Stimulated activated CD4-positive, alpha-beta T cell treated with anti-CD3 and anti-CD28 coated beads, Interleukin-12 subunit alpha, Interleukin-12 subunit beta, amount 100 ng/mL, for 48 hours (primary cell): ENCODE results near the gene CNTNAP4.

Experiments
- DNase-seq, 3 donors: peaks; one replicate each; pipeline ENCODE4 v3.0.0-alpha.2; 2020; ENCODE audit warnings: low read depth in 2 of 3, low spot score in 1 of 3

The CNTNAP4 gene

DNA sequence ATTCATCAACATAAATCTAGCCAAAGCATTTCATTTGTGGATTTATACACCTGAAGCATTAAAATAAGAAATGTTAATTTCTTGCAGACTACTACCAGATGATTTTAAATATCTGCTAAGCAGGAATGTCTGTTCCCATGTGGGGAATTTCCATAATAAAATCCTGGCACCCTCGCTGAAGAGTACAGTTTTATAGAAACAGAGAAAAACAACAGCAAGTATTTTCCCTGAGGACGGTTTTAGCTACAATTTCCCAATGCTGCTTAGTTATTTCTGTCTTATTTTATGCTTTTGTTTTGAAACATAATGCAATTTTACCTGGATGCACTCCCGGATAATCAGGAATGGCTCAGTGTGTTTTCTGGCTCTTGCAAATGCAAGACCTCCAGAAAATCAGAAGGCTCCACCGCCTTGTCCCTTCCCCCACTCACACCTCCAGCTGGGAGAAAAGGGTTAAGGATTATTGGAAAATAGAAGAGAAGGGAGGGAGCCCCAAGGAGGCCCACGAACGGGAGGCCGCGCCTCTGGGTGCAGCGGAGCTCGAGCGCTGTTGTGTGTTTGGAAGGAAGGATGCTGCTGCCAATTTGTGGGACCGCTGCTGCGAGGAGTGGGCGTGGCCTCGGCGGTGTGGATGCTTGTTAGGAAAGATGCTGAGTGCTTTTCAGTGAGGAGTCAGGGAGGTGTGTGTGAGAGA, at the start of gene CNTNAP4:
Gene CNTNAP4, plus strand, starts transcription at position 657 of the 694 bp plus-strand sequence. CDS start 262 bp downstream, outside the sequence.
- no peak for DNase-seq

DNA sequence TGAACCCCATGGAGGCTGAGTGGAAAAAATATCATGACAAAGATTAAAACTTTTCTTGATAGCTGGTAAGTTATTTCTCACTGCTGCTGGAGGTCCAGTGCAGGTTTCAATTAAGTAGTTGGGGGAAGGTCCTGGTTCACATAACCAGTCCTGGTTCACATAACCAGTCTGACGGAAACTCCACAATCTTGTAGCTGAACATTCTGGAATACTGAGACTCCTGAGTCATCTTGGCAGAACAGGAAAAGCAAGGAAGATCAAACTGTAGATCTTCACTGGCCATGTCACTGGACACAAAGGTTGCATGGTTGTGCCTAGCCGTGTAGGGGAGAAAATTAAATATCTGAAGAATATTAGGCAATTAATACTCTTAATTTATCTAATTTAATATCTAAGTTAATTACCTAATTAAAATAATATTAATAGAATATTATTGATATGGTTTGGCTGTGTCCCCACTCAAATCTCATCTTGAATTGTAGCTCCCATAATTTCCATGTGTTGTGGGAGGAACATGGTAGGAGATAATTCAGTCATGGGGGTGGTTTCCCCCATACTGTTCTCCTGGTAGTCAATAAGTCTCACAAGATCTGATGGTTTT, 48.6 kb upstream of the CNTNAP4 start:
- DNase-seq = no peak

DNA sequence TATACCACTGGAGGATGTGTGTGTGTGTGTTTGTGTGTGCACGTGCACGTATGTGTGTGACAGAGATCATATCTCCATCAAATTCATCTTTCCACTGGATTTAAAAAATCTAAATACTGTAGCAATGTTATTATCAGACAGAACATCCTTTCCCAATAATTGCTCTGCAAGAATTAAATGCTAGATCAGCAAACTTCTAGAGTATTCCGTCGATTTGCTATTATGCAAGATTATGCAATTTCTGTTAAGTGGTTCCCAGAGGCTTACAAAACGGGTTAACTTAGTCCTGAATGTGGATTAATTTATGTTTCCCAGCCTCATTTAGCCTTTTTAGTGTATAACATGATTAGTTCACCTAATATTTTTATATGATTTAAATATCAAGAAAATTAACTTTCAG, 44.5 kb upstream of the CNTNAP4 start:
- DNase-seq = no peak

DNA sequence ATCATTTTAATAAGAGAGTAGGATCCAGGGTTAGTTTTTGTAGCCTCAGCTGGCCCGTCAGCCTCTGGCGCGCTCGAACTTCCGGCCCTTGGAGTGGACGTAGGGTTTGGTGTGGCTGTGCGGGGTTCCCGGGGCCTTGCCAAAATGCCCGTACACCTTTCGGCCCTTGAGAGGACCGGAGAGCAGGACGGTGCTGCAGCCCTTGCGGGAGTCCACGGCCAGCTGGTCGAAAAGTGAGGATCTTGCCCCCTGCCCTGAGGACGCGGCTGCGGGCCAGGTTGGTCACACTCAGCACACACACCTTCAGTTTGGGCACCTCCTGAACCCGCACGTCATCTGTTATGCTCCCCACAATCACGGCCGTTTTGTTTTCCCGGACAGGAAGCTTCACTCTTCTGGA, 42.2 kb upstream of the CNTNAP4 start:
- no peak for DNase-seq

DNA sequence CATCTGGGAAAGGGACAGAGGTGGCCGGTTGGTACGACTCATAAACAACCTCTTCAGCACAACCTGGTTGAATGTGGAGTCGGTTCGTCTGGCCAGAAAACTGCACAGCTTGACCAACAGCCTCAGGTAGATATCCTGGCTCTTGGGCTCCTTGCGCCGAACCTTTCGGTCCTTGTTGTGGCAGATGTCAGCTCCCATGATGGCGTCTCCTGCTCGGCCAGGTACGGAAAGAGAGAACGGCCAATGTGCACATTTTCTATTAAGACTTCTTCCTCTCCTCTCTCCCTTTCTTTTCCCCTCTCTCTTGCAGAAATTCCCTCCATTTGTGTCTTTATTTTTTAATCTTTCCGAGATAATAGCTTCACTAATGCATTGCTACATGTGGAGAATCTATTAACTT, 41.8 kb upstream of the CNTNAP4 start:
- DNase-seq = no peak

DNA sequence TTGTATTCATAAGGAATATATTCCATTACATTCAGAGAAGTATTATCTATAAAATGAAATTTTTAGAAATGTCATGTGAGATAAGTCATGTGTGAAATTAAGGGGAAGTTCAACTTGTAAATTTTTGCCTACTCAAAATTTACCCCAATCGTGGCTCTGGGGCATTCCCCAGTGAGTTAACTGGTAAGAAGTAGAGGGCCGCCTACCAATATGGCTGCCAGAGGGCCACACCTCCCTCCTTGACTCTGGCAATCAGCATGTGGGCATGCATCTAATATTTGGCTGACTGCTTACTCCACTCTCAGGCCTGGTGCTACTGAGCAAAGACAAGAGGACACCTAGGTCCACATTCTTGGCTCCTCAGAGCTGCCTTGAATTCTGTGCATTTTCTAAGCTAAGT, 39.7 kb upstream of the CNTNAP4 start:
- no peak for DNase-seq

DNA sequence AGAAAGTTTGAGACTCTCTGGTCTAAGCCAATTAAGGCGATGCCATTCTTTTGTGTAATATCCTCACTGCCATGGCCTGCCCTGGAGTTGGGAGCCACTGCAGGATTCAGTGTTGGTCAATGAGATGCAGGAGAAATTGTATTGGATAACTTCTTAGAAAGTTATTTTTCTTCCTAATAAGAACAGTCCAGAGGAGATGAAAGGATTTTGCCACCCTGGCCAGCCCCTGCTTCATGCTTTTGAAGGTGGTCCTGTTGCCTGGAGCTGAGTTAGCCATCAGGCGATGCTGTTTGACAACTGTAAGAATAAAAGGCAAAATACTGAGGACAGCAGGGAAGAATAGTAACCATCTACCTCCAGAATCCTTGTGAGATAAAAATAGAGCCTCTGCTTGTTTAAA, 35.4 kb upstream of the CNTNAP4 start:
- DNase-seq = no peak

DNA sequence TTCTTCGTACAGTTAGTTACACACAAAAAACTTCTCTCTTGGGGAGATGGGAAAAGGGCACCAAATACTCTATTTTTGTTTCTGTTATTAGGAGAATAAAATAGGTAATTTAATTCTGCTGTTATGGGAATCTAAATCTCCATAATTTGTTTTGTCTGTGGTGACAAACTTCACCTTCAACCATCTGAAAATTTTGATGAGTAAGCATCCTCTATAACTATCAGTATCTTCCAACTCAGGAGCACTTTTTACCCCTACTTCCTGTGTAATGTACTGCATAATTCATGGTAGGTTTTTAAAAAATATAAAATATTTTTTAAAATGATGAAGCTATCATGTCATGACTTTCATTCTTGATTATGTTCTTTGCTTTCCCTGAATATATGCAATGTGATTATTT, 33.6 kb upstream of the CNTNAP4 start:
- DNase-seq = no peak

DNA sequence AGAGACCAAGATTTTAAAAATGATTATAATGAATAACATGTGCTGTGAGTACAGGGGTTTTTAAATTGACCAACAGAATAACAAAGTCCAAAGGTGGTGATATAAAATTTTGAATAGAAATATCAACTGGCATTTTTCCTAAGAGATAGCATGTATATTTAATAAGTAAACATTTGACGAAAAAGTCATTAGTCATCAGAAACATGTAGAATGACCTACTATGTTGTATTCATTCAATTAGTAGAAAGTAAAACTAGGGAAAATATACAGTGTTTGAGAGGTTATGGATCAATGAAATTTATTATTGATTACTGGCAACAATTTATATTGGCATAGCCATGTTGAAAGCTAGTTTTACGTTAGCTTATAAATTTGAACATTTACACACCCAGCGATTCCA, 30.6 kb upstream of the CNTNAP4 start:
- DNase-seq = no peak

DNA sequence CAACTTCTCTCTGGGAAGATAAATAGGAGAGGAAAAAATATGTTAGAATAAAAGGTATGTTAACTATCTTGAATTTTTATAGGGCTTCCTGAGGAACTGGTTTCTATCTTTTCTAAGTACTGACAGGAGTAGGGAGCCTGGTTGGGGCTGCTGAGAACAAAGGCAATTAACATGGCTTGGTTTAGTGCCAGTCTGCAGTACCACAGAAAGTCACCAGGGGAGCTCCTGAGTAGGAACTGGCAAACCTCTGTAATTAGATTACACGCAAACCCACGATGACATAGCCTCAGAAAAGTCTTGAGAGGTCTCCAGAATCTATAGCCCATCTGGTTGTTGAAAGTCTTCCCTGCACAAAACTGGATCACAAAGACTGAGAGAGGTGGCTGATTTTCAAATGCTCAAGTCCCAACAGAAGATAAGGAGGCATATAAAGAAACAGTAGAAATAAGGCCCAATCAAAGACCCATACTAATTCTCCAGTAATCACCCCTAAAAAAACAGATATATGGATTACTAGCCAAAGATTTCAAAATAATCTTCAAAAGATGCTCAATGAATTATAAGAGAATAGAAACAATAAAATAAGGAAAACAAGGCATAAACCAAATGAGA, 11.7 kb upstream of the CNTNAP4 start:
- peak in 1 of 3 donors; percentile 10 for DNase-seq

DNA sequence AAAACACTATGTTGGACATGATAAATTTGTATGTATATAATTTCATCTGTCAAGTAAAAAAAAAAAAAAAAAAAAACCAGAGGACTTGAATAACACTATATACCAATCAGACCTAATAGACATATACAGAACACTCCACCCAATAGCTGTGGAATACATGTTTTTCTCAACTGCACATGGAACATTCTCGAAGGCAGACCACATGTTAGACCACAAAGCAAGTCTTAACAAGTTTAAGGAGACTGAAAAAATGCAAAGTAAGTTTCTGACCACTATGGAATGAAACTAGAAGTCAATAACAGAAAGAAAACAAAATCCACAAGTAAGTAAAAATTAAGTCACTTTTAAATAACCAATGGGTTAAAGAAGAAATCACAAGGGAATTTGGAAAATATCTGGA, 8.4 kb upstream of the CNTNAP4 start:
- no peak for DNase-seq

DNA sequence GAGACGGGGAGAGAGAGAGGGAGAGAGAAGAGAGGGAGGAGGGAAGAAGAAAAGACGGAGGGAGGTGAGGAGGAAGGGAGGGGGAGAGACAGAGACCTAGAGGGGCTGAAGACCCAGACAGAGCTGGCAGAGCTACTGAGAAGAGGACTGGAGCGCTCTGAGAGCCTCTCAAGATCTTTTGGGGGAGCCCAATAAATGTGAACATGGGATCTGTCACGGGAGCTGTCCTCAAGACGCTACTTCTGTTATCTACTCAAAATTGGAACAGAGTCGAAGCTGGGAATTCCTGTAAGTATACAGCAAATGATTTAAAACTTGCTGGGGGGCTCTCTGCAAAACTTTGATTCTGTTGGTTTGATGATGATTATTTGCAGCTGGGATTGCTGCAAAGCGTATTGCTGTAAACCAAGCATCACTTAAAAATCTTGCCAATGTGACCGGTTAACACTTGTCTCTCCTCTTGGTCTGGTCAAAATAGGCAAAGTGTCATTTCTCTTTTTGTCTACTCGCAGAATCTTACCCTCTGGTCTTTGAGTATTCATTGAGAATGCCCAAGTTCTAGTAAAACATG, 344 bp downstream of the CNTNAP4 start:
- no peak for DNase-seq

DNA sequence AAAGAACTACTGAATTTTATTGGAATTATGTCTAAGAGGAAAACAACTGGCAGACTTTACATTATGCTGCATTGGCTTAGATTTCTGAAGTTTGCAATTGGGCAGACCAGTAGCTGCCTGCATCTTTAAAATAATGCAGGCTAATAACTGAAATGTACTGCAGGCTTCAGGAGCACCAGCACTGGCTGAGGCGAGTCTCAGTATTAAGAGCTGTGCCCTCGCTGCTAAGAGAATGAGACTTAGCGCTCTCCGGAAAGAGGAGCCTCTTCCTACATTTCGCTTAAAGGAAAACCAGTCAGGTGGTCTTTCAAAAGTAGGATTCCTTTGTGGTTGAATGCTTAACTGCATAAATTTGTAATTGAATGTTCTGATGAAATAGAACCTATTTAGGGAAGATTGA, 885 bp downstream of the CNTNAP4 start:
- no peak for DNase-seq

DNA sequence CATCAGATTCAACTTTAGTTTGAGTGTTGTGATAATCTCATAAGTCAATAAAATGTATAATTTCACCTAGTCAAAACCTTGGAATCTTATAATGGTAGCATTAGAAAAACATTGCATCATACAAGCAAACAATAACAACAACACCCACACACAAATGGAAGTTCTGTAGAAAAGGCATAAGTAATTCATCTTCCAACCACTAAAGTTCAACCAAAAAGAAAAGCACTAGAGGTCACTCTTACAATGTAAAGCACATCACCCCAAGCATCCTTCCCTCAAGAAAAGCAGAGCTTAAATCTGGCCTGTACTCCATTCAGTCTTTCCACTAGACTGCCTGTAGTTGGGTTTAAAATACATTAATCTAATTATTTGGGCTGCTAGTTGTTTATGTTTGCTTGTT, 1.8 kb downstream of the CNTNAP4 start:
- DNase-seq = no peak

DNA sequence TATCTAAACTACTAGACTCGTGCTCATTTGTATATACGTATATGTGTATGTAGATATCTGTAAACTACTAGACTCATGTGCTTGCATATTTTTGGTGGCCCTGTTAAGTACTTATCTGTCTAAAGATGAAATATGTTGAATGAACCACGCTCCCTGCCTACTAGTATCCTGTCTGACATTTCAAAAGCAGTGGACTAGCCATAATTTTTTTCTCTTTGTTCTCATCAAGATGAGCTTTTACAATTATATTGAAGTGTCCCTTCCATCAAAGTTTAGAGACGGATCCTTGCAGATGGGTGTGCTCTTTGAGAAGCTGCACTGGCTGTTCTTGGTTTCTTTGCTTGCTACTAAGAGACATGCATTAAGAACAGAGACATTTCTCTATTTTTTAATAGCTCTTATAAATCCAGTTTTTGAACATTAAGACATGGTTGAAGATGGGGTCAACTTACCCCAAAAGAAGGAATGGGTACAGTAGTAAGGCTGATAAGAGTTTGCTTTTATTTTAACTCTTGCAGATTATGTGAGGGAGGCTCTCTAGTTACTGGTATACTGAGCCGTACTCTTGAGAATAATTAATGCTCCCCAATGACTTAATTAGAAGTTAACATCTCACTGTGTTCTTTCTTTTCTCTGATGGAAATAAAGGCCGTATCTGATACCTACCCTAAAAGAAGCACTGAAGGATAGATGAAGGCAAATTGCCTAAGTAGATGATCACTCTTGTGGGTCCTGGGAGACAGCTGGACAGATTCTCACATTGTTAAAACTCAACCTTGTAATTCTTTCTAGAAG, 3.4 kb downstream of the CNTNAP4 start:
- DNase-seq = no peak

DNA sequence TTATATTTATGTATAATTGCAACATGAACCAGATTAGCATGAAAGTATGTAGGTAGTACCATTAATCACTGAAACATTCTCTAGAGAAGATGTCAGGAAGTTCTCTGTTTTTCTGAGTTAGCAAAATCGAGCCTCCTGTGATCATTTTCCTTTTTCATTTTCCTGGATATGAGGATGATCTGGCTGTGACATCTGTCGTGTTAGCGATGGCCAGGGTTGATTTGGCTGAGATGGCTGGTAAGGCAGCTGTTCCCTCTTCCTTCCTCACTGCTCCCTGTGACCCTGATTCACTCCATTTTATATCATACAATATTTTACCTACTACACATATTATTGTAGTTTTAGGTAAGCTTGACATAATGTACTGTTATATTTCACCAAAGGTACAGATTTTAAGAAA, 10.3 kb downstream of the CNTNAP4 start:
- DNase-seq = no peak

DNA sequence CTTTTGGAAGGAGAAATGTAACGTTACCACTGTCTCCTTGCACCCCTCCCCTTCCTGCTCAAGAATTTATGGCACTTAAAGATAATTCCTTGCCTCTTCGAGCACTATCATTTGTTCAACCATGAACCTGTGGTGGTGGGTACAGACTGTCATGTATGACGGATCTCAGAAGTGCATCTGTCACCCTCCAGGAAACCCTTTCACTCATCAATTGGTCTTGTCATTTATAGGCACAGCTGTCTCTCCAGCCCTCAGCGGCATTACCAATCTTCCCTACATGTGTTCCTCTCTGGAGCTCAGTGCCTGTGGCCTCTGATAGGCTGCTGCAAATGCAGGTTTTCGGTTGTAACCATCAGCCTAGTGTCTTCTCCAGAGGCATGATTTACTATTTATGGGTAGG, 15.0 kb downstream of the CNTNAP4 start:
- no peak for DNase-seq

DNA sequence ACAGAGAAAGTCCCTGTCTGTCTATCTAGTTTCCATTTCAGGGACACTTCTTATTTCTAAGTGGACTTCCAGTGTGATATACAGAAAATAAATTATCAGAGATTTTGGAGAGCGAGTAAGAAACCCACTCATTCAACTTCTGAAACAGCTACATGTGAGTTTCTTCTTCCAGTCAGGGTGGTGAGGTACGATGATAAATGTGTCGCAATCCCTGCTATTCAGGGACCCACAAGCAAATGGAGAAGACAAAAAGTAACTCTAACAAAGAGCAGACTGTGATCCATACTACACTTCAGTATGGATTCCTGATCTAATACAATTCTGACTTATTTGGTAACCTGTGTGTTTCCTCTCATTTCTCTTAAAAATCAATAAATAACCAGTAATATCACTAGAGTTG, 16.8 kb downstream of the CNTNAP4 start:
- DNase-seq = no peak

DNA sequence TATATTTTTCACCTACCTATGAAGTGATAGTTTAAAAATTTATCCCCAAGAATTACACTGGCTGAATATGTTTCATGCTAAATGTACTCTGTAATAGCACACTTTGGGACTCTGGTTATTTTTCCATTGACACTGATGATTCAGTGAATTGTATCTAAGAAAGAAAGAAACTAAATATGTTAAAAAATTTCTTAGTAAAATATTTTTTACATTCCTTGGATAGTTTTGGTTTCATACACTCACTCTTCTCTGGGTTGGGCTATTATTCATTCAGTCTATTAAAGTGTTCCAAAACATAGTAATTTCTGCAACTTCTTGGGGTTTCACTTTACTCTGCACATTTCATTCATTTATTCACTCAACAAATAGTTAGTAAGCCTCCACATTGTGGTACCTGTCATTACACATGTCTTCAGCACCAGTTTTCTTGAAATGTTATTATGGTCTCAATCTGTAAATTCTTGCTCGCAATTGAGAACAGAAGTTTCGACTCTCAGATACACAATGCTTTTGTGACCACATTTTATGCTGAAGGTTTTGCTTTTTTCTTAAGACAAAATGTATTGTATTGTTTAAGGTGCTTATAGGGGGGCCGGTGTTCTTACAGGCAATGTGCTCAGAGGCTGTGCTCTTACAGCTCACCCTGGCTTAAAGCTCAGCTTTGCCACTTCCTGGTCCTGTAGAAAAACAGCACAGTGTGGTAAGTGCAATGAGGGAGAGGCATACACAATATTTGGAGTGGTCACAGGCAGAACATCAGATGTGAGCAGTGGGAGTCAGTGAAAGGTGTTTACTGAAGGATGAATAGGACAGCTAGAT, 17.4 kb downstream of the CNTNAP4 start:
- no peak for DNase-seq

DNA sequence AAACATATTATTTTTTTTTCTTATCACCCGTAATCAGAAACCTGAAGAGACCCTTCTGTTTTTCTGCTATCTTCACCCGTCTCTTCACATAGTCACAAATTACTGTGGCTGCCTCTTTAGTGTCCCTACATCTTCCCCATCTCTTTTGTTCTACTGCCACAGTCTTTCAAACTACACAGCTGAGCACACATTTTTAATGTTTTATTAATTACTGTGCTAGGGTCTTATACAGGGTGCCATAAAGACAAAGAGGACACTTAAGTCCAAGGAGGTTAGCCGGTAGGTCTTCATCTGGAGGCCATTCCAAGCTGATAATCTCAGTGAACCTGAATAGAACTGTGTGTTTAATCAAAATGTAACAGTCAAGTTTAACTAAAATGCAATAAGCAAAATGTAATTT, 20.7 kb downstream of the CNTNAP4 start:
- no peak for DNase-seq
